T-helper 17 cell (primary cell): ENCODE results near the gene ELMO3. TPM values are rescaled to one million over a fixed set of nuclear protein-coding genes. Genes with fewer than 3 reads are reported as not detected.

Experiments
- ATAC-seq: fragments of 150-1000 bp; cut with Tn5 transposase; 2 replicates; pipeline ENCODE4 v1.10.0; 2021; ENCODE audit warnings: mild to moderate bottlenecking, moderate library complexity
- DNase-seq, 3 donors: peaks; one replicate each; pipeline versions ENCODE4 v3.0.0 to v3.0.0-alpha.2; 2020 to 2021
- H3K9me3 ChIP-seq: one replicate; pipeline ENCODE4 v1.7.0; 2013; ENCODE audit warnings: low read length, mild to moderate bottlenecking; ENCODE audit not compliant: control insufficient read depth, poor library complexity, severe bottlenecking
- H3K27ac Mint-ChIP-seq: one replicate; pipeline ENCODE4 v1.8.0; 2022; ENCODE audit warnings: mild to moderate bottlenecking, moderate library complexity, mixed read lengths
- H3K27me3 Mint-ChIP-seq: one replicate; pipeline ENCODE4 v1.8.0; 2022; ENCODE audit warnings: mixed read lengths
- H3K36me3 Mint-ChIP-seq: one replicate; pipeline ENCODE4 v1.8.0; 2022; ENCODE audit warnings: low read depth, mixed read lengths
- H3K4me1 Mint-ChIP-seq: one replicate; pipeline ENCODE4 v1.8.0; 2022; ENCODE audit warnings: mild to moderate bottlenecking, mixed read lengths
- H3K4me3 Mint-ChIP-seq: one replicate; pipeline ENCODE4 v1.8.0; 2022; ENCODE audit warnings: mild to moderate bottlenecking, moderate library complexity, mixed read lengths
- total RNA-seq, 4 donors: library from RNA in 2 of 4; stranded (reverse) in 2 of 4; gene quantifications; one replicate each; pipeline ENCODE4 v1.2.3 and lab custom pipeline; 2022 to 2026

ELMO3 gene
- total RNA-seq, 2 donors from 2014 or later = 2.4 TPM

DNA sequence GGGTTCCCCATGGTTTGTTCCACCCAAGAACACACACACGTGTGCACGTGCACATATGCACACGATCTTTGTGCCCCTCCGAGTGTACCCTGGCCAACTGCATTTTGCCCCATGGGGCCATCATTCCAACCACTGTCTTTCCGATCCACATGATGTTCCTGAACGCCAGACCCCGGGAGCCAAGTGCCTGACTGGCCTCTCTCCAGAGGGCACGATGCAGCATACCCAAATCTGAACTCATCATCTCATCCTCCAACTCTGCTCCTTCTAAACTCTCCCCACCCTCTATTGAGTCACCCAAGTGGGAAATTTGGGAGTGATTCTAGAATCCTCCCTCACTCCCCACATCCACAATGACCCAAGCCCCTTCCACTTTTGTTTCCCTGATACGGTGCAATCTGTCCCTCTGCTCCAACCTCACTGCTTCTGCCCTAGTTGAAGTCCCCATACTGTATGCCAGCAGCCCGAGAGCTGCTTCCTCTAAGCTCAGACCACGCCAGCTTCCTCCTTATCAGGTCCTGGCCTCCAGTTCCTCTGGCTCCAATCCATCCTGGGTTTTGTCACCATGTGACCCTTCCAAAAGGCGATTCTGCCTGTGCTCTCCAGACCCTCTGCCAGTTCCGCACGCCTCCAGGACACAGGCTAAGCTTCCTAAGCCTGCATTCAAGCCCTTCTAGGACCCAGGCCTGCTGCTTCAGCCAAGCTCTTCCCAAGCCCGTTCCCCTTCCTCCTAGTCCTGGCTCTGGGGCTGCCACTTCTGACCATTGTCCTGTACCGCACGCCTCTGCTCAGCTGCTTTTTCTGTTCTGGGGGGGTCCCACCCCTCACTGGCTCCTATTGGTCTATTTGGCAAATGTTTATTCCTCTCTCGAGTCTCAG is 17.9 kb downstream of the ELMO3 start:
- Mint-ChIP-seq H3K4me3 (no peak overlapping the region), H3K4me1 (peaks cover 17% of the 10 kb centered on the region), H3K27ac (peak overlapping the region; percentile 56), H3K36me3 (peaks cover 5% of the 10 kb centered on the region), H3K27me3 (no peaks in the 10 kb centered on the region)
- ATAC-seq = no peak
- H3K9me3 ChIP-seq = no peaks in the 10 kb centered on the region
- no peak for DNase-seq

DNA sequence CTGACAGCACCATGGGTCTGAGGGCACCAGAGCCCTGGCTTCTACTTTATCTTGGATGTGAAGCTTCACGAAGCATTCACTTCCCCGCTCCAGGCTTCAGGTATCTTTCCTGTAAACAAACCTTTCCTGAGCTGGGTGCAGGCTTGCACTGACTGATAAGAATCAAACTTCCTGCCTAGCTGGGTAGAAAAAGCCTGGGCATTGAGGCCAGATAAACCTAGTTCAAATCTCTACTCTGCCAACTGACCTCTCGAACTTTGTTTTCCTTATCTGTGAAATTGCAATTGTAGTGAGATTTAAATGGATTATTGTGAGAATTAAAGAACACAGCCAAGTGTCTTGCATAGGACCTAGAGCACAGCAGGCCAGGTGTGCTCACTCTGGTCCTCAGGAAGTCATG is 25.1 kb downstream of the ELMO3 start:
- Mint-ChIP-seq H3K27me3 (no peaks in the 10 kb centered on the region), H3K4me1 (peaks cover 50% of the 10 kb centered on the region), H3K27ac (peak overlapping the region; percentile 87), H3K4me3 (peak overlapping the region; percentile 43), H3K36me3 (peaks cover 5% of the 10 kb centered on the region)
- DNase-seq (no peak), ATAC-seq (no peak)
- no peaks in the 10 kb centered on the region for H3K9me3 ChIP-seq

DNA sequence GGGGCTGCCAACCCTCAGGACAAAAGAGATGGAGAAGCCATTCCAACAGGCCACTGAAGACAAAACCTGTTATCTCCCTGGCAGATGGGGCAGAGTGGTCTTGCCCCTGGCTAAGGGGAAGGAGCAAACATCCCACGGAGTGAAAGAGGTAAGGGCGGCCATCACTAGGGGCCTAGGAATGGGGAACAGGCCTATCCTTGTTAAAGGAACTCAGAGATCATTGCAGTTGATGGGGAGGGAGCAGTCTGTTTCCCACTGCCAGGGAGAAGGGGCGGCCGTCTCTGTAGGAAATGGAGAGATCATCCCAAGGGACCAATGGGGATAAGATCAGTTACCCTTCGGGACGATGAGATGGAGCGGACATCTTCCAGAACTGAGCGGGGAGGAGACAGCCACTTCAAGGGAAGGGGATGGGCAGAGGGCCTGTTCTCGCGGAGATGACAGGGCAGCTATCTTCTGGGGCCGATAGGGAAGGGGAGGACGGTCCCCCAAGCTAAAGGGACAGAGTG is 27.4 kb downstream of the ELMO3 start:
- Mint-ChIP-seq H3K36me3 (peaks cover 2% of the 10 kb centered on the region), H3K4me1 (peaks cover 50% of the 10 kb centered on the region), H3K27ac (peak overlapping the region; percentile 99), H3K4me3 (peak overlapping the region; percentile 100), H3K27me3 (no peaks in the 10 kb centered on the region)
- DNase-seq (no peak), ATAC-seq (no peak)
- H3K9me3 ChIP-seq = no peaks in the 10 kb centered on the region

DNA sequence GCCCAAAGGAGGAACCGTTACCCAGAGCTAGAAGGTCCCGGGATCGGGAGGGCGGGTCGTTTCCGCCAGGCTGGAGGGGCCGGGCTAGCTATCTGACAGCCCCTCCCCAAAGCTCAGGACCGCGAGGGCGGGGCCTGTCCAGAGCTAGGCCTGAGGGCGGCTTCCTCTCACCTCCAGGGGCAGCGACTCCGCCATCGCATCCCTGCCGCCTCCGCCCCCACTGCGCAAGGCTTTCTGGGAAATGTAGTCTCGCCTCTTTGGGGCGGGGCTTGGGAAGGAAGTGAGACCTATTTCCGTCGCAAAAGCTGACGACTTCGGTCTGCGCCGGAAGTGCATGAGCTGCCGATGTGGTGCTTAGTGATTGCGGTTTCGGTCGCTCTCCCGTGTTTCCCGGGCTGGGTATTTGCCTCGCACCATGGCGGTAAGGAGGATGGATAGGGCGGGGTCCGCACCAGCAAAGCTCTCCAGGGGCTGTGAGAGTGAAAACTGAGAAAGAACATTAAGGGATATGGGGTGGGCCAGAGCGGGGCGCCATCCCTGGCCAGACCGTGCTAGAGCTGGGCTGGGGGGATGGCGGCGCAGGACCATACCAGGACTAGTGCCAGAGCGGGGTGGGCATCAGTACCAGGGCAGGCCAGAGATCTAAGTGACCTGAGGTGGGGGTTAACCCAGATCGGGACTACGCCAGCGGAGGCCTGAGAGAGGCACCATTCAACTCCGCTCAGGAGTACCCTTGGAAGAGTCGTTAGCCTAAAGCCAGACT is 28.1 kb downstream of the ELMO3 start, which contains the start of gene TMEM208:
TSS of gene TMEM208 (plus strand) at position 327 of the 763 bp plus-strand sequence. CDS start at position 416, 89 bp downstream.
- Mint-ChIP-seq H3K4me3 (peak within 1 kb of the TSS; percentile 100), H3K4me1 (peaks cover 50% of the 10 kb centered on the region), H3K27ac (peak within 1 kb of the TSS; percentile 99), H3K36me3 (peaks cover 2% of the 10 kb centered on the region), H3K27me3 (no peaks in the 10 kb centered on the region)
- peak; percentile 91 to 97 (median 95) for DNase-seq
- H3K9me3 ChIP-seq = no peaks in the 10 kb centered on the region
- peak; percentile 97 for ATAC-seq

DNA sequence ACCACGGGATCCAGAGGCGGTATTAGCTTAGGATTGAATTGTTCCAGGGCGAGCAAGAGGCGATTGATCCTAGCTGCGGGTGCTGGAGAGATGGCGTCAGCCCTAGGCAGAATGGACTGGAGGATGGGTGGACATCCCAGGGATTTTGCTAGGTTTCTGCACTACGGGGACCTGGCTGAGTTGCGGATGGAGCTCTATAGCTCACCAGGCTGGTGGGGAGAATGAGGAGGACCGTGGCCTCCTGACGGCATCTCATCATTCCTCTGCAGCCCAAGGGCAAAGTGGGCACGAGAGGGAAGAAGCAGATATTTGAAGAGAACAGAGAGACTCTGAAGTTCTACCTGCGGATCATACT is 28.6 kb downstream of the ELMO3 start:
- H3K9me3 ChIP-seq = no peaks in the 10 kb centered on the region
- no peaks in the 10 kb centered on the region for H3K27me3 Mint-ChIP-seq
- H3K4me1 Mint-ChIP-seq = peaks cover 50% of the 10 kb centered on the region
- H3K36me3 Mint-ChIP-seq = peaks cover 2% of the 10 kb centered on the region
- no peak for DNase-seq
- peak overlapping the region; percentile 99 for H3K27ac Mint-ChIP-seq
- peak overlapping the region; percentile 100 for H3K4me3 Mint-ChIP-seq
- no peak for ATAC-seq

DNA sequence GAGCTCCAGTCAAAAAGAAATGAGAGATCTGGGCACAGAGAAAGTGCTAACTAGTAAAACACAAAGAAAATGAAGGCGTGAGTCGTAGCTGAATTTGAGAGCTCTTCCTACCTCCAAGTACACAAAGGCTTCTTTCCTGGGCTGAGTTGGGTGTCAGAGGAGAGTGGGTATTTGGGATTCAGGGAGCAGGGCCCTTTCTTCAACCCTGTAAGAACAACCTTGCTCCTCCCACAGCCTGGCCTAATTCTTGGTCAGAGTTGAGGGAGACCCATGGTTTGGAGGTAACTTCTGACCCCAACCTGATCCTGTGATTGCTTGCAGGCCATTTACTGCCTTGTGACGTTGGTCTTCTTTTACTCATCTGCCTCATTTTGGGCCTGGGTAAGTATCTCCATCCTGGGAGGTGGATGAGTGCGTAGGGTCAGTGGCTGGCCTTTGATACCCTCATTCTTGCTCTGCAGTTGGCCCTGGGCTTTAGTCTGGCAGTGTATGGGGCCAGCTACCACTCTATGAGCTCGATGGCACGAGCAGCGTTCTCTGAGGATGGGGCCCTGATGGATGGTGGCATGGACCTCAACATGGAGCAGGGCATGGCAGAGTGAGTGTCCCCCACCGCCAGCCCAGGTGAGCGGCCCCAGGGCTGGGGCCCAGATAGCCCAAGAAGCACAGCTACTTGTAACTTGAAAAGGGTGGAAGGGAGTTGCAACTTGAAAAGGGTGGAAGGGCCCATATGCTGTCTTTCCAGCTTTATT is 29.3 kb downstream of the ELMO3 start:
- Mint-ChIP-seq H3K27me3 (no peaks in the 10 kb centered on the region), H3K4me1 (peaks cover 48% of the 10 kb centered on the region), H3K36me3 (peaks cover 2% of the 10 kb centered on the region), H3K27ac (peak overlapping the region; percentile 99), H3K4me3 (peak overlapping the region; percentile 100)
- DNase-seq (no peak), ATAC-seq (no peak)
- H3K9me3 ChIP-seq = no peaks in the 10 kb centered on the region

DNA sequence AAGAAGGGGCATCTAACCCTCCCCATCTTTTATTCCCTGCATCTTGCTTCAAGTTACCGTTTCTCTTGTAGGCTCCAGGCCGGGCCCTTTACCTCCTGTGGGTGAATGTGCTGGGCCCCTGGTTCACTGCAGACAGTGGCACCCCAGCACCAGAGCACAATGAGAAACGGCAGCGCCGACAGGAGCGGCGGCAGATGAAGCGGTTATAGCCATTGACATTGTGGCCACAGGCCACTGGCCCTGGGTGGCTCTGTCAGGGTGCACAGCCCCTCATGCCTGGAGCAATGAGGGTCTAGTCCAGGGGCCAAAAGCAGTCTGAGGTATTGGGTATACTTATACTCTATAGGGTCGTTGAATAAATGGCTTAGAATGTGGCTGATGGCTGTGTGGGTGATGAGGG is 30.0 kb downstream of the ELMO3 start:
- Mint-ChIP-seq H3K27ac (no peak overlapping the region), H3K4me1 (peaks cover 42% of the 10 kb centered on the region), H3K4me3 (peak overlapping the region; percentile 100), H3K27me3 (no peaks in the 10 kb centered on the region), H3K36me3 (peaks cover 2% of the 10 kb centered on the region)
- DNase-seq (no peak), ATAC-seq (no peak)
- no peaks in the 10 kb centered on the region for H3K9me3 ChIP-seq

DNA sequence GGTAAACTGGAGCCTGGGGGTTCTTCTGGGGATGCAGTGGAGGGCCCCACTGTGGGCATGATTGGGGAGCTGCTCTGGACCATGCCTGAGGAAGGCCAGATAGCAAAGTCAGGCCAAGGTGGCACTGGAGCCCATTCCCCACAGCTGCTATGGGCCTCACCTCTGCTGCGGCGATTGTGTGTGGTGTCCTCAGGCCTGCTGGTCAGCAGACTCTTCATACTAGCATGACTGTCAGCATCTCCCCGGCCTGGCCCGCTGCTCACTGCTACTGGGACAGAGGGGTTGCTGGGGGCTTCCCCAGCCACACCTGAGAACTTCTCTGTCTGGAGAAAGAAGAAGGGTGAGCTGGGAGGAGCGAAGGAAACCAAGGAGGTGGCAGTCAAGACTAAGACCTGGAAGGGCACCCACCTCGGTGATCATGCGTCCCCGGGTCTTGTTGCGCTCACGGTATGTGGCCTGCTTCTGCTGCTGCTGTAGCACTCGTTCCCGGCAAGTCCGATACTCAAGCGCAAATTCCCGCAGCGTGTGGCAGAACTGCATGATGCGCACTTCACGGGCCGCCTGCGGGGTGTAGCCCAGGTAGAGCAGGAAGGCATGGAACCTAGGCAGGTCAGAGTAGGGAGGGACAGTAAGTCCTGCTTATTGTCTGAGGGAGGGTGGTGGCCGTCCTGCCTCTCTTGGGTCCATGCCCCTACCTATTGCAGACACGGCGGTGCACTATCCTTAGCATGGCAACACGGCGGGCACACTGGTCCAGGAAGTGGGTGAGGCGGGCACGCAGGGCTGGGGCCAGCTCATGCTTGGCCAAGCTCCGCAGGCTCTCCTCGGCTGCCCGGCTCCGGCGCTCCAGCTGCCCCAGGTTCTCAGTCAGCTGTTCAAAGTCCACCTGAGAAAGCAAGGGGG is 31.2 kb downstream of the ELMO3 start:
- Mint-ChIP-seq H3K4me3 (peak overlapping the region; percentile 33), H3K27ac (no peak overlapping the region), H3K27me3 (no peaks in the 10 kb centered on the region), H3K4me1 (peaks cover 31% of the 10 kb centered on the region), H3K36me3 (peaks cover 2% of the 10 kb centered on the region)
- ATAC-seq (no peak), DNase-seq (no peak)
- no peaks in the 10 kb centered on the region for H3K9me3 ChIP-seq

DNA sequence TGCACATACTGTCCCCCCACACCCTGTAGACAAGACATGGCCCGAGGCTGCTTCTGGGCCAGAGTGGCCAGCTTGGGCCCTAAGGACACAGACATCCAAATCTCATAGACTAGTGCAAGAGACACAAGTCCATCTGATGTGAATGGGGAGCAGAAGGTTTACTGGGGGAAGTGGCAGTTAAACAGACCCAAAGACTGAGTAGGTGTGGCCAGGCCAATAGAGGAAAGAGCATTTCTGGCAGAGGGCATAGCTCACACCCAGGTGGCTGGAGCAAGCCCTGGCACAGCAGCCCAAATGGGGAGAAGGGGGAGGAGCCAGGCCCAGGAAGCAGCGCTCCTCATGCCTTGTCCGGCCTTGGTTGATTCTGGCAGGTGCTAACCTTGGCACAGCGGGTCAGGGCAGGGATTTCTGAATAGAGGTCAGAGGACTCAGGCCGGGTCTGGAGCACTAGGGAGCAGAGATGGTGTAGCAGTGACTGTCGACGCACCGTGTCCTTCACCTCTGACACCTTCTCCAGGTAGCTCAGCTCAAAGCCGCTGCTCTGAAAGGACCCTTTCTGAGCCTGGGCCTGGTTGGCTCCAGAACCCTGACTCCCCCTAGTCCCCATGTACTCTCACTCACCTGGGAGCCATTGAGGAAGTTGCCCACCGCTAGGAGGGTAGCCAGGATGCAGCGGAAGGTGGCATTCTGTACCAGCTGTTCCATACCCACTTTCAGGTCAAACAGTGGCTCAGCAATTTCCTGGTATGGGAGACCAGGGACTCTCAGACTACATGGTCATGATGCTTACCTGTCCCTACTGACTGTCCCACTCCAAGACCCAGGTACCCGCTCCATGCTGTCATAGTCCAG is 32.1 kb downstream of the ELMO3 start:
- H3K4me3 Mint-ChIP-seq = no peak overlapping the region
- peaks cover 3% of the 10 kb centered on the region for H3K36me3 Mint-ChIP-seq
- H3K9me3 ChIP-seq = no peaks in the 10 kb centered on the region
- no peak overlapping the region for H3K27ac Mint-ChIP-seq
- no peaks in the 10 kb centered on the region for H3K27me3 Mint-ChIP-seq
- ATAC-seq (no peak), DNase-seq (no peak)
- peaks cover 24% of the 10 kb centered on the region for H3K4me1 Mint-ChIP-seq

DNA sequence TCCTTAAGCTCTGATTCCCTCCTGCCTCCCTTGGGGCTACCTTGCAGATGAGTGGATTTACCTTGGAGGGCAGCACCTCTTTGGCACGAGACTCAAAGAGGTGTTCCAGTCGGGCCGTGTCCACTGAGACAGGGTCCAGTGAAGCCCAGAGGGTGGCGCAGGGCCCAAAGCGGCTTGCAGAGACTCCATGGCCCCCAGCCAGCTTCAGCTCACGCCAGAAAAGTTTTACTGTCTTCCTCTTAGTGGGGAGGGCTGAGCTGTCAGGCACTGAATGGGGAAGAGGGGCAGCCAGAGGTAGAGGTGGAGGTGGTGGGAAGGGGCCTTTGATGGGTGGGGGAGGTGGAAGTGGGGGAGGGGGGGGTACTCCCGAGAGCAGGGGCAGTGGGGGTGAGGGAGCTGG is 34.7 kb downstream of the ELMO3 start:
- DNase-seq (no peak), ATAC-seq (no peak)
- H3K9me3 ChIP-seq = no peaks in the 10 kb centered on the region
- H3K4me1 Mint-ChIP-seq = peaks cover 17% of the 10 kb centered on the region
- peaks cover 4% of the 10 kb centered on the region for H3K36me3 Mint-ChIP-seq
- H3K27me3 Mint-ChIP-seq = no peaks in the 10 kb centered on the region
- no peak overlapping the region for H3K27ac Mint-ChIP-seq
- peak overlapping the region; percentile 21 for H3K4me3 Mint-ChIP-seq

DNA sequence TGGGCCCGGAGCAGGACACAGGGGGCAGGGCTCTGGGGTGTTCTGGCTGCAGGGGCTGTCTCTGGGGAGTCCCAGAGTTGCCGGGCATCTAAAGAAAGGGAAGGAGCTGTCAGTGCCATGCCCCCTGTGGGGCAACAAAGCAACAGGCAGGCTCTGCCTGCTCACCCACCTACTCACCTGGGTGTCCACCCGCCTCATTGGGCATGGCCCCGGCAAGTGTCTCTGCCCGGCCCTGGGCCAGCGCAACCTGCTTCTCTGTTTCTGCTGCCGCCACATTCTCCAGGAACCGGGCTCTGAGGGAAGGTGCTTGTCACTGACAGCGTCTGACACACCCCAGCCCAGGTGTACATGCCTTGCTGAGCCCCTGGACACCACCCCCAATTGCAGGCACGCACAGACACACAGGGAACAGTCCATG is 35.3 kb downstream of the ELMO3 start:
- Mint-ChIP-seq H3K27ac (peak overlapping the region; percentile 96), H3K4me3 (no peak overlapping the region), H3K27me3 (no peaks in the 10 kb centered on the region), H3K4me1 (peaks cover 15% of the 10 kb centered on the region), H3K36me3 (peaks cover 4% of the 10 kb centered on the region)
- no peak for DNase-seq
- no peak for ATAC-seq
- H3K9me3 ChIP-seq = no peaks in the 10 kb centered on the region
